DND-41 (cell line): Measurements from ENCODE around the gene ARL6IP5.

Experiments used
- ATAC-seq: fragments of 200-7000 bp; cut with Tn5 transposase; 3 replicates; pipeline ENCODE4 v1.9.1; 2021; ENCODE audit warnings: low read depth; ENCODE audit not compliant: insufficient read depth
- DNase-seq: peaks from one replicate; pipeline ENCODE4 v3.0.0-alpha.2; 2020
- H2AFZ ChIP-seq: 2 replicates; pipeline ENCODE4 v1.6.0; 2012; ENCODE audit warnings: low read depth, low read length
- H3K27ac ChIP-seq: 2 replicates; pipeline ENCODE4 v1.5.1; 2012; ENCODE audit warnings: low read length, inconsistent platforms
- H3K27me3 ChIP-seq: fragments of 200-600 bp; sonication (generic); 2 replicates; pipeline ENCODE4 v1.6.0; 2012; ENCODE audit warnings: low read length, mild to moderate bottlenecking, inconsistent platforms; ENCODE audit not compliant: insufficient read depth, poor library complexity
- H3K36me3 ChIP-seq: 2 replicates; pipeline ENCODE4 v1.5.1; 2012; ENCODE audit warnings: low read length, inconsistent platforms; ENCODE audit not compliant: insufficient read depth
- H3K4me1 ChIP-seq: 2 replicates; pipeline ENCODE4 v1.5.1; 2012; ENCODE audit warnings: mild to moderate bottlenecking, low read length; ENCODE audit not compliant: insufficient read depth
- H3K4me2 ChIP-seq: 2 replicates; pipeline ENCODE4 v1.6.0; 2012; ENCODE audit warnings: mild to moderate bottlenecking, moderate library complexity, low read length, inconsistent platforms; ENCODE audit not compliant: insufficient read depth
- H3K4me3 ChIP-seq, 2 experiments: fragments of 200-600 bp in 1 of 2; shearing (Covaris generic) in 1 of 2; 2 replicates each; pipeline ENCODE4 v1.5.1; 2012 to 2016; ENCODE audit warnings: inconsistent platforms in 2 of 2, low read length in 2 of 2, mild to moderate bottlenecking in 2 of 2, low read depth in 1 of 2, moderate library complexity in 1 of 2
- H3K79me2 ChIP-seq: 2 replicates; pipeline ENCODE4 v1.6.0; 2012; ENCODE audit warnings: low read length, inconsistent platforms; ENCODE audit not compliant: insufficient read depth
- H3K9ac ChIP-seq: 2 replicates; pipeline ENCODE4 v1.6.0; 2012; ENCODE audit warnings: low read depth, mild to moderate bottlenecking, inconsistent platforms, low read length, moderate library complexity
- H3K9me3 ChIP-seq: 2 replicates; pipeline ENCODE4 v1.5.1; 2012; ENCODE audit warnings: low read length, moderate library complexity, mild to moderate bottlenecking, inconsistent platforms; ENCODE audit not compliant: insufficient read depth, severe bottlenecking
- H4K20me1 ChIP-seq: 2 replicates; pipeline ENCODE4 v1.6.0; 2012; ENCODE audit warnings: low read length; ENCODE audit not compliant: insufficient read depth
- EZH2 ChIP-seq: IDR thresholded peaks from 3 replicates; pipeline ENCODE4 v1.6.1; 2012; ENCODE audit warnings: borderline replicate concordance, low read depth, mild to moderate bottlenecking, moderate library complexity, low read length, inconsistent platforms; ENCODE audit not compliant: severe bottlenecking
- TF ChIP-seq, protein P1 (sequence below): IDR thresholded peaks from 2 replicates; pipeline ENCODE4 v1.5.1; 2012; ENCODE audit warnings: borderline replicate concordance, low read length, moderate library complexity, mild to moderate bottlenecking; ENCODE audit not compliant: poor library complexity, severe bottlenecking; ENCODE audit errors: extremely low read depth

ARL6IP5 gene

DNA sequence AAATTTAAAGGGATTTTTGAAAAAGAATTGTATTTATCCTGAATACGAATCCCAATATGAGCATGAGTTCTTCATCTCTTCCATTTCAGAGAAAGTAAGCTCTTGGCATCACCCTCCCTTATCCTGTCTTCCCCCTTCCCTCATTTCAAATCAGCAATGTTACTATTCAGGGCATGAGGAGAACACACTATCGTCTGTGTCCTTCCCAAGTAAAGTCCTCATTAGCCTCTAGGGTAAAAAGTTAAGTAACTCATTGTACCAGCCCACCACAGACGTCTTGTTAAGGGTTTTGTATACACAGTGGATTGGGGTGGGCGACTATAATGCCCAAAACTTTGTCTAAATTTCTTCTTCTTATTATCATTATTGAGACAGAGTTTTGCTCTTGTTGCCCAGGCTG, 14.8 kb downstream of the ARL6IP5 start:
- TF ChIP-seq, protein P1, sequence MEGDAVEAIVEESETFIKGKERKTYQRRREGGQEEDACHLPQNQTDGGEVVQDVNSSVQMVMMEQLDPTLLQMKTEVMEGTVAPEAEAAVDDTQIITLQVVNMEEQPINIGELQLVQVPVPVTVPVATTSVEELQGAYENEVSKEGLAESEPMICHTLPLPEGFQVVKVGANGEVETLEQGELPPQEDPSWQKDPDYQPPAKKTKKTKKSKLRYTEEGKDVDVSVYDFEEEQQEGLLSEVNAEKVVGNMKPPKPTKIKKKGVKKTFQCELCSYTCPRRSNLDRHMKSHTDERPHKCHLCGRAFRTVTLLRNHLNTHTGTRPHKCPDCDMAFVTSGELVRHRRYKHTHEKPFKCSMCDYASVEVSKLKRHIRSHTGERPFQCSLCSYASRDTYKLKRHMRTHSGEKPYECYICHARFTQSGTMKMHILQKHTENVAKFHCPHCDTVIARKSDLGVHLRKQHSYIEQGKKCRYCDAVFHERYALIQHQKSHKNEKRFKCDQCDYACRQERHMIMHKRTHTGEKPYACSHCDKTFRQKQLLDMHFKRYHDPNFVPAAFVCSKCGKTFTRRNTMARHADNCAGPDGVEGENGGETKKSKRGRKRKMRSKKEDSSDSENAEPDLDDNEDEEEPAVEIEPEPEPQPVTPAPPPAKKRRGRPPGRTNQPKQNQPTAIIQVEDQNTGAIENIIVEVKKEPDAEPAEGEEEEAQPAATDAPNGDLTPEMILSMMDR = no peak
- TF ChIP-seq EZH2 = no peak
- ATAC-seq = no peak
- no peak for DNase-seq
- H3K4me3 ChIP-seq = no peak overlapping the region
- peaks cover 47% of the 10 kb centered on the region for H3K79me2 ChIP-seq
- peaks cover 3% of the 10 kb centered on the region; the same call in 1 of the 2 replicates for H4K20me1 ChIP-seq
- no peak overlapping the region for H3K9ac ChIP-seq
- no peaks in the 10 kb centered on the region for H3K27me3 ChIP-seq
- H3K4me2 ChIP-seq = no peak overlapping the region
- no peaks in the 10 kb centered on the region for H3K9me3 ChIP-seq
- peaks cover 7% of the 10 kb centered on the region for H3K4me1 ChIP-seq
- H3K36me3 ChIP-seq = peaks cover 56% of the 10 kb centered on the region
- H2AFZ ChIP-seq = no peak overlapping the region
- no peak overlapping the region for H3K27ac ChIP-seq

DNA sequence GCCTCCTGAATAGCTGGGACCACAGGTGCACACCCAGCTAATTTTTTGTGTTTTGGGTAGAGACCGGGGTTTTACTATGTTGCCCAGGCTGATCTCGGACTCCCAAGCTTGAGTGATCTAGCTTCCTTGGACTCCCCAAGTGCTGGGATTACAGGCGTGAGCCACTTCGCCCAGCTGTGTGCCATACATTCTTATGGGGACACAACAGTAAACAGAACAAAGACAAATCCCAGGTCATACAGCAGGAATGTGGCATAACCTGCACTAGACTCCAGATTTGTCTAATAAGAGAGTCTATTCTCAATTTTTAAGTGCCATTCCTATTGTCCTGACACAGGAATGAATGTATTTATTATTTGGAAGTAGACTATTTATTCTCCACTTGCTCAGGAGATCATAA, 17.6 kb downstream of the ARL6IP5 start:
- H3K27ac ChIP-seq = no peak overlapping the region
- no peaks in the 10 kb centered on the region for H3K27me3 ChIP-seq
- no peaks in the 10 kb centered on the region for H3K4me1 ChIP-seq
- H3K36me3 ChIP-seq = peaks cover 61% of the 10 kb centered on the region
- H3K79me2 ChIP-seq = peaks cover 24% of the 10 kb centered on the region
- H3K9me3 ChIP-seq = no peaks in the 10 kb centered on the region
- TF ChIP-seq EZH2 = no peak
- TF ChIP-seq, protein P1 = no peak
- no peak for ATAC-seq
- H3K4me3 ChIP-seq = no peak overlapping the region
- H3K4me2 ChIP-seq = no peak overlapping the region
- no peak for DNase-seq
- no peak overlapping the region for H3K9ac ChIP-seq
- H2AFZ ChIP-seq = no peak overlapping the region
- H4K20me1 ChIP-seq = peaks cover 3% of the 10 kb centered on the region; the same call in 1 of the 2 replicates

DNA sequence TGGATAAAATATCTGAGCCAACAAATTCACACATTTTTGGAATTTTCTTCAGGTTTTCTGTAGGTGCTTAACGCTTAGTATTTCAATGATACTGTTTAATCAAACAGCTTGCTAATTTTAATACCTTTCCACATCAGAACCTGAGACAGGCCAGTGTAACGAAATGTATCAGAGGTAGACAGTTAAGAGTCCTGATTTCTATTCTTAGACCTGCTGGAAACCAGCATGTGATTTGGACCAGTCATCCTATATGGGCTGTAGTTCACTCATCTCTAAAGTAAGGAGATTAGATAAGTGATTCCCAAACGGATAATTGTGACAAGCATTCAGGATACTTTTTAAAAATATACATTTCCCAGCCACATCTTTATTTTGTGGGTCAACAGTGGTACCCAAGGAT, 18.4 kb downstream of the ARL6IP5 start:
- Histone ChIP-seq H3K4me1 (no peaks in the 10 kb centered on the region), H3K9ac (no peak overlapping the region), H3K27ac (no peak overlapping the region), H3K4me3 (no peak overlapping the region), H3K36me3 (peaks cover 57% of the 10 kb centered on the region), H2AFZ (no peak overlapping the region), H3K27me3 (no peaks in the 10 kb centered on the region), H4K20me1 (no peaks in the 10 kb centered on the region), H3K79me2 (peaks cover 19% of the 10 kb centered on the region), H3K9me3 (no peaks in the 10 kb centered on the region), H3K4me2 (no peak overlapping the region)
- DNase-seq (no peak), ATAC-seq (no peak)
- TF ChIP-seq, protein P1 = no peak
- no peak for TF ChIP-seq EZH2

DNA sequence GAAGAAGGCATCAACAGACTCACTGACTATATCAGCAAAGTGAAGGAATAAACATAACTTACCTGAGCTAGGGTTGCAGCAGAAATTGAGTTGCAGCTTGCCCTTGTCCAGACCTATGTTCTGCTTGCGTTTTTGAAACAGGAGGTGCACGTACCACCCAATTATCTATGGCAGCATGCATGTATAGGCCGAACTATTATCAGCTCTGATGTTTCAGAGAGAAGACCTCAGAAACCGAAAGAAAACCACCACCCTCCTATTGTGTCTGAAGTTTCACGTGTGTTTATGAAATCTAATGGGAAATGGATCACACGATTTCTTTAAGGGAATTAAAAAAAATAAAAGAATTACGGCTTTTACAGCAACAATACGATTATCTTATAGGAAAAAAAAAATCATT, 19.8 kb downstream of the ARL6IP5 start:
- Histone ChIP-seq H3K4me2 (no peak overlapping the region), H3K27ac (no peak overlapping the region), H2AFZ (no peak overlapping the region), H3K27me3 (no peaks in the 10 kb centered on the region), H3K4me1 (no peaks in the 10 kb centered on the region), H3K9ac (no peak overlapping the region), H3K4me3 (no peak overlapping the region), H3K79me2 (peaks cover 10% of the 10 kb centered on the region), H3K36me3 (peaks cover 54% of the 10 kb centered on the region), H3K9me3 (no peaks in the 10 kb centered on the region), H4K20me1 (no peaks in the 10 kb centered on the region)
- no peak for DNase-seq
- no peak for TF ChIP-seq EZH2
- TF ChIP-seq, protein P1 = no peak
- ATAC-seq = no peak
